ENCODE results near the gene ZFPL1. TPM values are rescaled to one million over a fixed set of nuclear protein-coding genes. Genes with fewer than 3 reads are reported as not detected.
A peak's percentile ranks its signal among the peaks of the same experiment; 100 is the strongest.

Gene ZFPL1
- total RNA-seq, 4 donors from 2014 or later: 24.1 to 50.7 (median 43.7) TPM

- Histone ChIP-seq H3K4me3 (no peak overlapping the region), H3K27me3 (no peaks in the 10 kb centered on the region), H3K27ac (replicated peaks in 1 of 4) (peak overlapping the region in 2 of 4 donors; percentile 15), H3K4me1 (peaks cover 16 to 42% (median 32%) of the 10 kb centered on the region in 4 donors), H3K9me3 (no peaks in the 10 kb centered on the region), H3K36me3 (peaks cover 5 to 54% (median 31%) of the 10 kb centered on the region in 4 donors)
- TF ChIP-seq POLR2AphosphoS5 (IDR thresholded peaks at IDR 0.05): no peak
- intact Hi-C loops (cut with DNase I): no loop called here
- 77% methylated on average over 8 of the region's 8 CpGs for WGBS
- DNase-seq (ENCODE audit: extremely low spot score): no peak
Measured at GRCh38 chr11:65102142-65103095, 18.4 kb downstream of the ZFPL1 start.

GRCh38 chr11:65103476-65103875, 19.5 kb downstream of the ZFPL1 start:
- H3K36me3 ChIP-seq: peaks cover 16 to 54% (median 34%) of the 10 kb centered on the region in 4 donors
- no peak overlapping the region for H3K27ac ChIP-seq (replicated peaks in 1 of 4)
- no peak overlapping the region for H3K4me3 ChIP-seq
- H3K9me3 ChIP-seq: no peaks in the 10 kb centered on the region
- peaks cover 11 to 32% (median 23%) of the 10 kb centered on the region in 4 donors for H3K4me1 ChIP-seq
- no peak for DNase-seq (ENCODE audit: extremely low spot score)
- TF ChIP-seq POLR2AphosphoS5 (IDR thresholded peaks at IDR 0.05) (no peak), CTCF (IDR thresholded peaks at IDR 0.05) (no peak), EP300 (IDR thresholded peaks at IDR 0.05) (no peak), POLR2A (IDR thresholded peaks at IDR 0.05; ENCODE audit: low read depth) (no peak)
- no peaks in the 10 kb centered on the region for H3K27me3 ChIP-seq
- intact Hi-C loops (cut with DNase I): no loop called here

GRCh38 chr11:65104628-65105027, 20.6 kb downstream of the ZFPL1 start:
- no peaks in the 10 kb centered on the region for H3K9me3 ChIP-seq
- no peak for DNase-seq (ENCODE audit: extremely low spot score)
- intact Hi-C loops (cut with DNase I): no loop called here
- no peak overlapping the region for H3K4me3 ChIP-seq
- no peak for TF ChIP-seq POLR2A (IDR thresholded peaks at IDR 0.05; ENCODE audit: low read depth)
- TF ChIP-seq CTCF (IDR thresholded peaks at IDR 0.05): no peak
- no peak for TF ChIP-seq POLR2AphosphoS5 (IDR thresholded peaks at IDR 0.05)
- TF ChIP-seq EP300 (IDR thresholded peaks at IDR 0.05): no peak
- no peak overlapping the region for H3K27ac ChIP-seq (replicated peaks in 1 of 4)
- WGBS: 79% methylated on average over 4 of the region's 4 CpGs
- H3K27me3 ChIP-seq: no peaks in the 10 kb centered on the region
- H3K4me1 ChIP-seq: peaks cover 11 to 32% (median 23%) of the 10 kb centered on the region in 4 donors
- H3K36me3 ChIP-seq: peaks cover 23 to 54% (median 40%) of the 10 kb centered on the region in 4 donors

- peaks cover 25 to 55% (median 44%) of the 10 kb centered on the region in 4 donors for H3K36me3 ChIP-seq
- no peak overlapping the region for H3K4me3 ChIP-seq
- no peaks in the 10 kb centered on the region for H3K27me3 ChIP-seq
- peaks cover 28 to 40% (median 36%) of the 10 kb centered on the region in 4 donors for H3K4me1 ChIP-seq
- 93% methylated on average over 14 of the region's 15 CpGs for WGBS
- no peak for DNase-seq (ENCODE audit: extremely low spot score)
- no peaks in the 10 kb centered on the region for H3K9me3 ChIP-seq
- intact Hi-C loops (cut with DNase I): no loop called here
- no peak overlapping the region for H3K27ac ChIP-seq (replicated peaks in 1 of 4)
- TF ChIP-seq POLR2AphosphoS5 (IDR thresholded peaks at IDR 0.05): no peak
- TF ChIP-seq CTCF (IDR thresholded peaks at IDR 0.05): no peak
- TF ChIP-seq EP300 (IDR thresholded peaks at IDR 0.05): no peak
- no peak for TF ChIP-seq POLR2A (IDR thresholded peaks at IDR 0.05; ENCODE audit: low read depth)
Measured at GRCh38 chr11:65107078-65107477, 23.1 kb downstream of the ZFPL1 start.

- Histone ChIP-seq H3K9me3 (no peaks in the 10 kb centered on the region), H3K27ac (replicated peaks in 1 of 4) (no peak overlapping the region), H3K4me1 (peaks cover 29 to 44% (median 36%) of the 10 kb centered on the region in 4 donors), H3K4me3 (no peak overlapping the region), H3K36me3 (peaks cover 25 to 49% (median 41%) of the 10 kb centered on the region in 4 donors), H3K27me3 (no peaks in the 10 kb centered on the region)
- TF ChIP-seq EP300 (IDR thresholded peaks at IDR 0.05) (no peak), POLR2AphosphoS5 (IDR thresholded peaks at IDR 0.05) (no peak), CTCF (IDR thresholded peaks at IDR 0.05) (no peak), POLR2A (IDR thresholded peaks at IDR 0.05; ENCODE audit: low read depth) (no peak)
- 96% methylated on average over 41 of the region's 52 CpGs for WGBS
- intact Hi-C loops (cut with DNase I): no loop called here
- DNase-seq (ENCODE audit: extremely low spot score): no peak
Measured at GRCh38 chr11:65107751-65108468, 23.9 kb downstream of the ZFPL1 start.

All from esophagus muscularis mucosa (tissue), 4 donors.